GM21723 (cell line): ENCODE results near the gene OR2M2.

Source experiments
- ATAC-seq: cut with Tn5 transposase; IDR thresholded peaks from one replicate; pipeline ENCODE4 v1.9.1; 2021; ENCODE audit warnings: mild to moderate bottlenecking, moderate library complexity; ENCODE audit not compliant: unreplicated experiment

OR2M2 gene, protein sequence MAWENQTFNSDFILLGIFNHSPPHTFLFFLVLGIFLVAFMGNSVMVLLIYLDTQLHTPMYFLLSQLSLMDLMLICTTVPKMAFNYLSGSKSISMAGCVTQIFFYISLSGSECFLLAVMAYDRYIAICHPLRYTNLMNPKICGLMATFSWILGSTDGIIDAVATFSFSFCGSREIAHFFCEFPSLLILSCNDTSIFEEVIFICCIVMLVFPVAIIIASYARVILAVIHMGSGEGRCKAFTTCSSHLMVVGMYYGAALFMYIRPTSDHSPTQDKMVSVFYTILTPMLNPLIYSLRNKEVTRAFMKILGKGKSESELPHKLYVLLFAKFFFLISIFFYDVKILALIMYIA

GRCh38 chr1:248174521-248174920 lies at the start of gene OR2M2:
Gene OR2M2, plus strand, starts transcription at chr1:248174821. Its CDS starts 5,165 bp downstream, at chr1:248179986.
- no peak for ATAC-seq

GRCh38 chr1:248127653-248128052 lies 47.0 kb upstream of the OR2M2 start:
- ATAC-seq, result no peak

DNA sequence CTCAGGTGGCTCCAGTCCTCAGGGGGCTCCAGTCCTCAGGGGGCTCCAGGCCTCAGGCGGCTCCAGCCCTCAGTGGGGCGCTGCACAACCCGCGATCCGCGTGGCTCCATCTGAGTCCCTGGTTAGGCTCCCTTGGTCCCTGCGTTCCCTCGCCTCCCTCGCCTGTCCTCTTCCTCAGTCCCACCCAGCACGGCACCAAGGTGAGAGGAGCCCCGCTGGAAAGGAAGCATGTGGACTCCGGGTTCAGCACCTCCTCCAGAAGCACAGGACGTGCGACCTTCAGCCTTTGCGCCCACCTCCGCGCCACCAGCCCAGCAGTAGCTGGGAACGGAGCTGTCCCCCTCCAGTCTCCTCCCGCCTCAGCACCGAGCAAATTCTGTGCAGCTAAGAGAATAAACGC lies 37.8 kb upstream of the OR2M2 start:
- no peak for ATAC-seq

DNA sequence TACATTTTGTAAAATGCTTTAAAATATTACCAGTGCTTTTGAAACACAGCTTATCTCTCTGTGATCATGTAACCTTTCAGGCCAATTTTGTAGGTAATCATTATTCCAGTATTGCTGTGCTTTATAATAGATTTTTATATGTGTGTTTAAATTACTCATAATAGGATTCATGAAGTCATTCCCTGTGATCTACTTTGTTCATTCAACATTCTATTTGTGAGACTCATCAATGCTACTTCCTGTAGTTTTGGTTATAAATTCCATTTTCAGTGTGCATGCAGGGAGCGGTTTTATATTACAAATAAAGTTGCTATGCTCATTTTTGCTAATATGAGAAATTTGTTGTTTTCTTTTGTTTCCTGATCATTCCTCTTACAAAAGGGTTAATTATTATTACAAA lies 33.8 kb upstream of the OR2M2 start:
- ATAC-seq, result no peak

DNA sequence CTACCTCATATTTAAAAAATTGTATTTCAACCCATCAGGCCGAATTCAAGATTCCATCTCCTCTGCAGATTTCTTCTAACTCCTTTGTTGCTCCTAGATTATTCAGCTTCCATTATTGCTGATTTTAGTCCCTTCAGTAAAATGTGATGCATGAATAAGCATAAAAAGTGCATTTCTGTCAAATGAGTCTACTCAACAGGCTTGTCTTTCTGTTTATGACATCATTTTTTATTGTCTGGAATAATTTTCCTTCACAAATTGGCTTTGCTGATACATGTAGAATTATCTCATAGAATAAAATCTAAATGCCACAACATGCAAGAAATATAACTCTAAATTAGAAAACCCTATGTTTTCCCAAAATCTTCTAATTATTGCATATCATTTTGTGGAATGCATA lies 31.3 kb upstream of the OR2M2 start:
- ATAC-seq, result no peak

DNA sequence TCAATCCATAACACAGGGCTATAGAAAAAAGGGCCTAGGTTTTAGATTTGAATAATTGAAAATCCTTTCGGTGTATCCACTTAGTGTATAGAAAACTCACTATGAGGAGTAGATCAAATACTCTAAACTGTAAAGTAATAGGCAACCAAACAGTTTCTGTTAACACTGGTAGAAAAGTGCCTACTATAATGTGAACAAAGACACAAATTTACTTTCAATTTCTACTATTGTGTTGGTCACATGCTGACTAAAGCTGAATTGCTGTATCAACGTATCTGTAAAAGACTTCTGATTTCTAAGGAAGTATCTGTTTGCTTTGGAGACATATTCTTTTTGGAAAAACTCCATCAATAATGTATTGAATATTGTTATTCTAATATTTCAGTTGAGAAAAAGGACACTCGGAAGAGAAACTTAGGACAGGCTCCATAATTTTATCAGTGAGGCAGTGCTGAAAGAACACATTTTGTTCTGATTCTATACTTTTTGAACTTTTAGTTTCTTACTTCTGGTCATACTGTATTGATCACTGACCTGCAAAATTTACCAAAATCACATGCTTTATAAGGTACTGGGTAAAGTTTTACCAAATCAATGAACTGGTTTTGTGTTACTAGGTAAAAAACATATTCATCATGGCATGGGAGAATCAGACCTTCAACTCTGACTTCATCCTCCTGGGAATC lies 30.0 kb upstream of the OR2M2 start, which contains the start of gene OR2M5:
Gene OR2M5, plus strand, starts transcription at position 636 of the 686 bp plus-strand sequence. Its CDS starts 0 bp downstream, at position 636.
- no peak for ATAC-seq

DNA sequence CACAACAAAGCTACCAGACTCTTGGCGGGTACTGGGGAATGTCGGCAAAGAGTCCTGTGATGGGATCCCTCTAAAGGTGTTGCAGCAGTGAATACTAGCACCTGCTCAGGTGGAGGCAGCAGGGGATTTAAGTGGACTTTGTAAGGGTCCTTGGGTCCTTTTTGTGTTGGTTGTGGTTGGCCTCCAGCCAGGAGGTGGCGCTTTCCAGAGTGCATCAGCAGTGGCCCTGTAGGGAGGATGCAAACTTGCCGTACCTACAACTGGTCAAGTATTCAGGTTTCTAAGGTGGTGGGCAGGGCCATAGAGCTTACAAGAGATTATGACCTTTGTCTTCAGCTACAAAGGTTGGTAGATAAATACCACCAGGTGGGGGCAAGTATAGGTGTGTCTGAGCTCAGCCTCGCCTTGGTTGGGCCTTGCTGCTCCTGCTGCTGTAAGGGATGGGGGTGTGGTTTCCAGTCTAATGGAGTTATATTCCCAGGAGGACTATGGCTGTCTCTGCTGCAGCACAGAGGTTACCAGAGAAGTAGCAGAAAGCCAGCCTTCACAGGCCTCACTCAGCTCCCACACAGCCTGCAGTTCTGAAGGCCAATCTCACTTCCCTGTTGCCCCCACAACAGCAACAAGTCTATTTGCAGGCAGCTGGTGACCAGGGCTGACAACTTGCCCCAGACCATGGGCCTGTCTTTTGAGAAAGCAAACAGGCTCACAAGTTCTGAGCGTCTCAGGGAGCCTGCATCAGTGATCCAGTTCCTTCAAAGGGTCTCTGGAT lies 22.4 kb upstream of the OR2M2 start:
- ATAC-seq, result no peak

DNA sequence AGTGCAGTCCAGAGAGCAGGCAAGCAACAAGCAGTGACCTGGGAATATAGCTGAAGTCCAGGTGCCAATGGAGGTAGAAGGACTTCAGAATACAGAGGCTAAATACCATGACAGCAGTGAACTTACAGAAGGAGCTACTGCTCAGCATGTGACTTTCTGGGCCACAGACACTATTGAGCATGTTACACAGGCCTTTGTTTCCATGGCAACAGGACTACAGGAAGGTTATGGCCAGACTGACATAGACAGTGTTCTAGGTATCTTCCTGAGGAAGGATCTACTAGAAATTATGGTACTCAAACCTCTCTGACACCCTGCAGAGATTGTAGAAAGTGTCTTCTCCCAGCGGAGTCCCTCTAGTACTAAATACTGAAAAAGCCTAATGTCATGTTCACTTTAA lies 18.7 kb upstream of the OR2M2 start:
- ATAC-seq, result no peak

- no peak for ATAC-seq
Measured at GRCh38 chr1:248158758-248159157, 15.9 kb upstream of the OR2M2 start.

- ATAC-seq, result no peak
Measured at GRCh38 chr1:248164031-248164430, 10.6 kb upstream of the OR2M2 start.

GRCh38 chr1:248165186-248165585 lies 9.4 kb upstream of the OR2M2 start:
- ATAC-seq, result no peak

- peak; percentile 87 for ATAC-seq
Measured at GRCh38 chr1:248183996-248184395, 9.4 kb downstream of the OR2M2 start.

- no peak for ATAC-seq
Measured at GRCh38 chr1:248187363-248187762, 12.7 kb downstream of the OR2M2 start.

GRCh38 chr1:248189026-248189425 lies 14.4 kb downstream of the OR2M2 start:
- ATAC-seq, result no peak

- ATAC-seq, result no peak
Measured at GRCh38 chr1:248194117-248194516, 19.5 kb downstream of the OR2M2 start.

- no peak for ATAC-seq
Measured at GRCh38 chr1:248196965-248197364, 22.3 kb downstream of the OR2M2 start, which contains the start of gene OR2M3. Gene OR2M3, plus strand, starts transcription at chr1:248197265. Its CDS starts 5,803 bp downstream, at chr1:248203068.

GRCh38 chr1:248215880-248216279 lies 41.3 kb downstream of the OR2M2 start:
- ATAC-seq, result no peak

- no peak for ATAC-seq
Measured at GRCh38 chr1:248225537-248225936, 50.9 kb downstream of the OR2M2 start.

GRCh38 chr1:248229360-248229908 lies 54.8 kb downstream of the OR2M2 start:
- ATAC-seq, result no peak
